SH-SY5Y (cell line): ENCODE data around the gene UPB1.

ENCODE experiments used
- GATA2 ChIP-seq: IDR thresholded peaks from 2 replicates; pipeline ENCODE4 v1.6.1; 2011; ENCODE audit warnings: mild to moderate bottlenecking, low read depth, low read length
- GATA3 ChIP-seq: IDR thresholded peaks from 2 replicates; pipeline ENCODE4 v1.6.1; 2011; ENCODE audit warnings: low read depth, mild to moderate bottlenecking, low read length, moderate library complexity

DNA sequence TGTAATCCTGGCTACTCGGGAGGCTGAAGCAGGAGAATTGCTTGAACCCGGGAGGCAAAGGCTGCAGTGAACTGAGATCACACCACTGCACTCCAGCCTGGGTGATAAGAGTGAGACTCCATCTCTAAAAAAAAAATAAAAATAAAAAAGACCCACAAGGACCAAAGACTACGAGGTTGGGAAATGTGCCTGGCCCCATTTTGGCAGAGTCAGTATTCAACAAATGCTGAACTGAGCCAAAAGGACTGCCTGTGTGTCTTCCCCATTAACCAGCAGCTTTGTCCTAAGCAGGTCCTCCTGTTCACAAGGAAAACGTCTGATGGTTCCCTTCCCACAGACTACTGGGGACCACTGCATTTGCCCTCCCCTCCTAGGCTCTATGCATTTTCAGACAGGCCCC is 40.1 kb upstream of the UPB1 start:
- no peak for TF ChIP-seq GATA3
- no peak for TF ChIP-seq GATA2
